ENCODE measurements around the gene GJB4.
"Not testable (repeated sequence)": the region's sequence is repeated elsewhere in the genome, so short reads cannot be mapped to it uniquely, and the experiment has no call there.

Gene GJB4

DNA sequence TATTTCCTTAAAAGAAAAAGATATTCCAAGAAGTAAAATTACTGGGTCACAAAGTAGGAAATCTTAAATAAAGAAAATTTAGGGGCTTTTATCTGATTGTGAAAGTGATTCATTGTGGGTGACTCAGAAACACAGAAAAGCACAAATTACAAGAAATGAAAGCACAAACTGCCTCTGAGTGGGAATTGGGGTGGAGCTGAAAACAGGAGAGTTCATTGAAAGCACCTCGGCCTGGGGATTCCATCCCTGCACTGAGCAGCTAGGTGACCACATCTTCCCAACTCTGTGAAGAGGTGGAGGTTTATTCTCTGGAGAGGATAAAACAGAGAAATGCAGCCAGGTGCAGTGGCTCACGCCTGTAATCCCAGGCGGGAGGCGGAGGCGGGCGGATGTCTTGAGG is 40.7 kb downstream of the GJB4 start:
- no peak for DNase-seq (ENCODE audit: low read depth)

GRCh38 chr1:34803770-34804169 is 44.2 kb downstream of the GJB4 start:
- DNase-seq (ENCODE audit: low read depth), result no peak

GRCh38 chr1:34806396-34806795 is 46.9 kb downstream of the GJB4 start:
- DNase-seq (ENCODE audit: low read depth), result no peak

DNA sequence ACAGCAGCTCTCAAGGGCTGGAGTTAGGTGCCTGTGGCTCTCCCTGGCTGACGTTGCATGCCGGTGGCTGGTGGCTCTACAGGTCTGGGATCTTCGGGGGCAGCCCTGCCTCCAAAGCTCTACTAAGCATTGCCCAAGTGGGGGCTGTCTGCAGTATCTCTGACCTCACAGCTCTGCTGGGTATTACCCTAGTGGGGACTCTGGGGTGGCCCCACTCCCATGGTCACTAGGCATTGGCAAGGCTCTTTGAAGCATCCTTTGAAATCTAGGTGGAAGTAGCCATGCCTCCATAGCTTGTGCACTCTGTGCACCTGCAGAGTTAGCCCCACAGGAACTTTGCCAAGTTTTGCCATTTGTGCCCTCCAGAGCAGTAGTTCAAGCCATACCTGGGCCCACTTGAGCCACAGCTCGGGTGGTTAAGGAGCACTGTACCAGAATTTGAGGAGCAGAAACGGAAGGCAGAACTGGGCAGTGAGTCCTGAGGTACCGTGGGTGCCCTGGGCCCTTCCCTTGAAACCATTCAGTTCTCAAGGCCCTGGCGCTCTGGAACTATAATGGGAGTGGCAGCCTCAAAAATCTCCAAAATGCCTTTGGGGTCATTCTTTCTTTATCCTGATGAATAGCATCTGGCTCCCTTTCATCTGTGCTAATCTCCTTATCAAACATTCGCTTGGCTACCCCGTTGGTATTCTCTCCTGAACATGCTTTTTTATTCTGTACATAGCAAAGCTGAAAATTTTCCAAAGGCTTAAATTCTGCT is 48.7 kb downstream of the GJB4 start:
- DNase-seq (ENCODE audit: low read depth), result no peak

- not testable (repeated sequence) for DNase-seq (ENCODE audit: low read depth)
These were observed 51.2 kb downstream of the GJB4 start for GRCh38 chr1:34810781-34811180.

Measured in HS-5 (cell line).